HCT116 (cell line): ENCODE measurements around the gene GCLC. TPM values are rescaled to one million over a fixed set of nuclear protein-coding genes. Genes with fewer than 3 reads are reported as not detected.

Experiments used
- ATAC-seq: fragments of 200-7000 bp; cut with Tn5 transposase; 2 replicates; pipeline ENCODE4 v1.9.1; 2020; ENCODE audit warnings: mild to moderate bottlenecking, moderate library complexity
- BruUV-seq: library from RNA; stranded (reverse); fragments of 400-500 nt; replicated peaks from 2 replicates; lab custom pipeline; 2021; lab: Mats Ljungman, UMichigan
- CTCF ChIA-PET: fragments of 300-600 bp; sonication (Branson Sonifier 250); formaldehyde crosslinking; loops from one replicate; lab custom pipeline; 2021; ENCODE audit warnings: antibody characterized with exemption; lab: Charles Lee
- POLR2A ChIA-PET: fragments of 300-600, 350-600 bp; sonication (Branson Sonifier 250); formaldehyde crosslinking; loops from one replicate; lab custom pipeline; 2021; ENCODE audit warnings: antibody characterized with exemption; lab: Charles Lee
- RAD21 ChIA-PET, 2 experiments: fragments of 300-600 bp; sonication (Branson Sonifier 250); formaldehyde crosslinking; loops; one replicate each; lab custom pipeline; 2023; ENCODE audit warnings: low total read pairs in 2 of 2; ENCODE audit not compliant: uncharacterized antibody in 2 of 2, unreplicated experiment in 2 of 2, low non-redundant PET in 1 of 2; lab: Charles Lee
- DNase-seq: peaks from one replicate; pipeline ENCODE4 v3.0.0-alpha.2; 2010; ENCODE audit warnings: low read depth, low spot score
- H2AFZ ChIP-seq: fragments of 200-600 bp; shearing (Covaris generic), sonication (generic); 2 replicates; pipeline ENCODE4 v1.6.1; 2017; ENCODE audit warnings: low read depth, mixed run types, mixed read lengths, antibody characterized with exemption, low read length; ENCODE audit not compliant: poor library complexity, severe bottlenecking
- H3K27ac ChIP-seq: 2 replicates; pipeline ENCODE4 v1.5.1; 2012; ENCODE audit warnings: low read depth, low read length
- H3K27me3 ChIP-seq: fragments of 200-600 bp; sonication (generic); 2 replicates; pipeline ENCODE4 v1.6.1; 2016; ENCODE audit warnings: mixed run types, low read length, mixed read lengths; ENCODE audit not compliant: insufficient read depth
- H3K36me3 ChIP-seq, 2 experiments: fragments of 200-500 bp in 1 of 2; fragments of 200-600 bp in 1 of 2; sonication (Bioruptor generic) in 1 of 2; sonication (generic) in 1 of 2; 2 replicates each; pipeline versions ENCODE4 v1.5.1 to v1.6.1; 2014 to 2016; ENCODE audit warnings: low read length in 2 of 2, inconsistent platforms in 1 of 2, mixed read lengths in 1 of 2, mixed run types in 1 of 2; ENCODE audit not compliant: insufficient read depth in 2 of 2, control insufficient read depth in 1 of 2
- H3K4me1 ChIP-seq, 2 experiments: fragments of 200-600 bp in 1 of 2; sonication (generic) in 1 of 2; 2 replicates each; pipeline versions ENCODE4 v1.5.1 to v1.6.1; 2012 to 2017; ENCODE audit warnings: low read length in 2 of 2, inconsistent platforms in 1 of 2, mild to moderate bottlenecking in 1 of 2, mixed read lengths in 1 of 2, mixed run types in 1 of 2, moderate library complexity in 1 of 2; ENCODE audit not compliant: insufficient read depth in 2 of 2, control insufficient read depth in 1 of 2
- H3K4me2 ChIP-seq: fragments of 200-600 bp; sonication (generic); 2 replicates; pipeline ENCODE4 v1.6.1; 2017; ENCODE audit warnings: mixed run types, low read length, mixed read lengths
- H3K4me3 ChIP-seq, 2 experiments: fragments of 200-600 bp in 1 of 2; sonication (generic) in 1 of 2; replicated peaks in 1 of 2; 2 replicates each; pipeline ENCODE4 v1.5.1; 2011 to 2016; ENCODE audit warnings: low read length in 2 of 2, control low read depth in 1 of 2, low read depth in 1 of 2, mild to moderate bottlenecking in 1 of 2, mixed read lengths in 1 of 2, mixed run types in 1 of 2
- H3K79me2 ChIP-seq: fragments of 200-600 bp; sonication (generic); 2 replicates; pipeline ENCODE4 v1.6.1; 2017; ENCODE audit warnings: mild to moderate bottlenecking, mixed run types, low read length, moderate library complexity, mixed read lengths; ENCODE audit not compliant: insufficient read depth
- H3K9ac ChIP-seq: fragments of 200-600 bp; sonication (generic); 2 replicates; pipeline ENCODE4 v1.6.1; 2016; ENCODE audit warnings: low read length, mixed read lengths
- H3K9me2 ChIP-seq: fragments of 200-600 bp; sonication (generic), shearing (Covaris generic); 2 replicates; pipeline ENCODE4 v1.6.1; 2017; ENCODE audit warnings: mixed run types, mild to moderate bottlenecking, moderate library complexity; ENCODE audit not compliant: insufficient read depth
- H3K9me3 ChIP-seq, 2 experiments: fragments of 200-500 bp in 1 of 2; fragments of 200-600 bp in 1 of 2; sonication (Bioruptor generic) in 1 of 2; sonication (generic) in 1 of 2; 2 replicates each; pipeline ENCODE4 v1.6.1; 2014 to 2017; ENCODE audit warnings: low read length in 2 of 2, mixed read lengths in 2 of 2, inconsistent platforms in 1 of 2, low read depth in 1 of 2, mild to moderate bottlenecking in 1 of 2, mixed run types in 1 of 2, moderate library complexity in 1 of 2; ENCODE audit not compliant: control insufficient read depth in 1 of 2, insufficient read depth in 1 of 2
- H4K20me1 ChIP-seq: fragments of 200-600 bp; sonication (generic), shearing (Covaris generic); 2 replicates; pipeline ENCODE4 v1.6.1; 2017; ENCODE audit warnings: mixed run types, mild to moderate bottlenecking, moderate library complexity; ENCODE audit not compliant: insufficient read depth
- CEBPB ChIP-seq: IDR thresholded peaks from 2 replicates; pipeline ENCODE4 v1.6.1; 2012; ENCODE audit warnings: low read depth
- EZH2 ChIP-seq: fragments of 200-600 bp; sonication (generic); IDR thresholded peaks from 2 replicates; pipeline ENCODE4 v1.6.1; 2017; ENCODE audit warnings: antibody characterized with exemption, mixed run types
- FOSL1 ChIP-seq: IDR thresholded peaks from 2 replicates; pipeline ENCODE4 v1.6.1; 2012; ENCODE audit warnings: low read depth
- JUND ChIP-seq: IDR thresholded peaks from 2 replicates; pipeline ENCODE4 v1.6.1; 2012
- POLR2AphosphoS5 ChIP-seq: IDR thresholded peaks from 2 replicates; pipeline ENCODE4 v1.6.1; 2011; ENCODE audit warnings: mild to moderate bottlenecking, low read depth, low read length, moderate library complexity
- SIN3A ChIP-seq: IDR thresholded peaks from 2 replicates; pipeline ENCODE4 v1.6.1; 2012; ENCODE audit warnings: low read depth
- SP1 ChIP-seq: IDR thresholded peaks from 2 replicates; pipeline ENCODE4 v1.6.1; 2012; ENCODE audit warnings: low read depth
- TCF7L2 ChIP-seq: IDR thresholded peaks from 2 replicates; pipeline ENCODE4 v1.7.0; 2011; ENCODE audit warnings: borderline replicate concordance, inconsistent platforms; ENCODE audit not compliant: insufficient read depth, insufficient read length; ENCODE audit errors: extremely low read depth
- YY1 ChIP-seq: IDR thresholded peaks from 2 replicates; pipeline ENCODE4 v1.6.1; 2011; ENCODE audit warnings: low read length, low read depth, moderate library complexity, mild to moderate bottlenecking; ENCODE audit not compliant: insufficient replicate concordance; ENCODE audit errors: extremely low read depth
- ZFX ChIP-seq: fragments of 450-650 bp; IDR thresholded peaks from 2 replicates; pipeline ENCODE4 v1.6.1; 2017
- ZNF274 ChIP-seq: fragments of 200-500 bp; sonication (Bioruptor generic); IDR thresholded peaks from 2 replicates; pipeline ENCODE4 v1.6.1; 2014; ENCODE audit warnings: mild to moderate bottlenecking, low read depth, low read length, inconsistent platforms
- intact Hi-C: fragments of 100-400 bp; cut with micrococcal nuclease; formaldehyde crosslinking; loops from 2 replicates; pipeline ENCODE4 v1.10.0; 2022
- total RNA-seq: library from RNA; stranded (reverse); gene quantifications from one replicate; pipeline ENCODE4 v1.2.1, GENCODE V29; 2021; ENCODE audit not compliant: unreplicated experiment
- TF ChIP-seq, protein P1 (sequence below): IDR thresholded peaks from 2 replicates; pipeline ENCODE4 v1.6.1; 2012; ENCODE audit warnings: low read depth

Gene GCLC
- total RNA-seq, 1 experiment from 2014 or later: 72.0 TPM

DNA sequence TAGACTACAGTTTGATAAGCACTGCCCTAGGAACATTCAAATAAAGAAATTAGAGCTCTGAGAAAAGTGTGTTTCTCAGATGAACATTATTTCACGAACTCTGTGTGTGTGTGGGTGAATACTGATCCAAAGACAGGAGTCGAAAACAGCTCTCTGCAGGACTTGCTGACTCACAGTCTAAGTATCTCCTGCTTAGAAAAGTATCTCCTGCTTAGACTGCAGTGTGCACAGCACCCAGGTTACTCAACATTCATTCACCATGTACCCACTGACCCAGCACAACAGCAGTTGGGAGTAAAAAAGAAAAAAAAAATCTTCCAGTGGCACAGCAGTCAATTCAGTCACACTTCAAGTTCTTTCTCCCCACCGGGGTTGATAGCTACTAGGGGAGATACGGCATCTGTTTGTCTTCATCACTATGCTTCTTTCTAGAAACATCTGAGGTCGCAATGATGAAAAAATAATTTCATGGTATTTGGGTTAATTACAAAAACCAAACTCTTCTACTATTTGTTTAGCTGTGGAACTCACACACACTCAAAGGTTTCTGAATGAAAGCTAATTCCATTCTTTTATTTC is 48.0 kb downstream of the GCLC start:
- no peak for ATAC-seq
- CTCF ChIA-PET: interaction anchor here (1.4 to 6.8 kb wide), 4 partner anchors 155 to 238 kb away, joined by 3 to 227 read pairs (median 7); no protein-coding TSS in a partner anchor

DNA sequence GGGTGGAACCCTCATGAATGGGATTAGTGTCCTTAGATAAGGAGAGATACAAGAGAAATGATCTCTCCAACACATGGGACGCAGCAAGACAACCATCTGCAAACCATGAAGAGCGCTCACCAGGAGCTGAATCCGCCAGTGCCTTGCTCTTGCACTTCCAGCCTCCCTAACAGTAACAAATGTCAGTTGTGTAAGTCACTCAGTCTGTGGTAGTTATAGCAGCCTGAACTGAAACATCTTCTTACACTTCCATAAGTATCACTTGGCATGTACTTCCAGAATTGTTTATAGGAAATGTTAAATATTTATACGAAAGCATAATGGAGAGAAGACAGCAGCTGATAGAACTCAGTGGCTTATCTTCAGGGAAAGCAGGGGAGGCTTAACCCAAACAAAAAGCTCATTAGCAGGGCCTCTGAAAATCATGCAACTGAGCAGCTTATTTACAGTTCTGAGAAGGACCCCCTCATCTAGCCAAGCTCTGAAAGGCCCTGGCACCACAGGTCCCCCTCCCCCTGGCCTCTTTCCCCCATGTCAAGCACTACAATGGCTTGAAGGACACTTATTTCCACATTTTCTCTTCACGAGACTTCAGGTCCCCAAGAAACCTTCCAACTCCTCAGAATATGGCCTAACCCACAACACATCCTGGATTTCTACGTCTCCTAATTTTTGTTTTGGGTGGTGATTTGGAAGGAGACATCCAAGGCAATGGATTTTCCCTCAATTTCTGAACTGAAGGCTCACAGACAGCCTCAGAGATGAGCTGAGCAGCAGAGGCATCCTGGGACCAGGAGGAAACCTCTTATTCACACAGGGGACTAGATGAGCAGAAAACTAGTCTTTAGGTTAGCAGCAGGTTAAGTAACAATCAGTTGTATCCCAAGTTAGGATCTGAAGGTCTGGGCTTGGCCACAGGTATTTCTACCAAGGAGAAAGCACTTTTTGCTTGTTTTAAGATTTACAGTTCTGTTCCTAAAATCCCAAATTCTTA is 49.1 kb downstream of the GCLC start:
- no peak overlapping the region for H3K9ac ChIP-seq
- H3K9me2 ChIP-seq: no peaks in the 10 kb centered on the region
- ChIA-PET CTCF (interaction anchor here (1.4 to 6.8 kb wide), 4 partner anchors 156 to 239 kb away, joined by 3 to 227 read pairs (median 7); no protein-coding TSS in a partner anchor), POLR2A (interaction anchor here (1.4 kb wide), 1 partner anchor 156 kb away, joined by 4 read pairs; no protein-coding TSS in a partner anchor), RAD21 (no interaction called here)
- no TSS peak for BruUV-seq
- no peaks in the 10 kb centered on the region for H3K79me2 ChIP-seq
- DNase-seq: no peak
- no peak overlapping the region for H2AFZ ChIP-seq
- H3K27ac ChIP-seq: no peak overlapping the region
- H3K4me1 ChIP-seq: peaks cover 4 to 21% of the 10 kb centered on the region in 2 experiments; a peak in 2 of 4 replicates
- intact Hi-C loops: no loop called here
- peaks cover 18% of the 10 kb centered on the region in 2 experiments; a peak in 2 of 4 replicates for H3K36me3 ChIP-seq
- H3K27me3 ChIP-seq: no peaks in the 10 kb centered on the region
- H3K4me3 ChIP-seq: no peak overlapping the region
- no peak overlapping the region for H3K4me2 ChIP-seq
- ATAC-seq: no peak
- H4K20me1 ChIP-seq: no peaks in the 10 kb centered on the region
- H3K9me3 ChIP-seq: no peaks in the 10 kb centered on the region
- TF ChIP-seq SP1 (no peak), YY1 (no peak), SIN3A (no peak), ZFX (no peak), POLR2AphosphoS5 (no peak), TCF7L2 (no peak), FOSL1 (no peak), JUND (no peak)
- TF ChIP-seq, protein P1, sequence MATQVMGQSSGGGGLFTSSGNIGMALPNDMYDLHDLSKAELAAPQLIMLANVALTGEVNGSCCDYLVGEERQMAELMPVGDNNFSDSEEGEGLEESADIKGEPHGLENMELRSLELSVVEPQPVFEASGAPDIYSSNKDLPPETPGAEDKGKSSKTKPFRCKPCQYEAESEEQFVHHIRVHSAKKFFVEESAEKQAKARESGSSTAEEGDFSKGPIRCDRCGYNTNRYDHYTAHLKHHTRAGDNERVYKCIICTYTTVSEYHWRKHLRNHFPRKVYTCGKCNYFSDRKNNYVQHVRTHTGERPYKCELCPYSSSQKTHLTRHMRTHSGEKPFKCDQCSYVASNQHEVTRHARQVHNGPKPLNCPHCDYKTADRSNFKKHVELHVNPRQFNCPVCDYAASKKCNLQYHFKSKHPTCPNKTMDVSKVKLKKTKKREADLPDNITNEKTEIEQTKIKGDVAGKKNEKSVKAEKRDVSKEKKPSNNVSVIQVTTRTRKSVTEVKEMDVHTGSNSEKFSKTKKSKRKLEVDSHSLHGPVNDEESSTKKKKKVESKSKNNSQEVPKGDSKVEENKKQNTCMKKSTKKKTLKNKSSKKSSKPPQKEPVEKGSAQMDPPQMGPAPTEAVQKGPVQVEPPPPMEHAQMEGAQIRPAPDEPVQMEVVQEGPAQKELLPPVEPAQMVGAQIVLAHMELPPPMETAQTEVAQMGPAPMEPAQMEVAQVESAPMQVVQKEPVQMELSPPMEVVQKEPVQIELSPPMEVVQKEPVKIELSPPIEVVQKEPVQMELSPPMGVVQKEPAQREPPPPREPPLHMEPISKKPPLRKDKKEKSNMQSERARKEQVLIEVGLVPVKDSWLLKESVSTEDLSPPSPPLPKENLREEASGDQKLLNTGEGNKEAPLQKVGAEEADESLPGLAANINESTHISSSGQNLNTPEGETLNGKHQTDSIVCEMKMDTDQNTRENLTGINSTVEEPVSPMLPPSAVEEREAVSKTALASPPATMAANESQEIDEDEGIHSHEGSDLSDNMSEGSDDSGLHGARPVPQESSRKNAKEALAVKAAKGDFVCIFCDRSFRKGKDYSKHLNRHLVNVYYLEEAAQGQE: no peak

More for the DNA sequence above, 48.0 kb downstream of the GCLC start:
- Histone ChIP-seq H3K36me3 (peaks cover 19 to 21% of the 10 kb centered on the region in 2 experiments; a peak in 2 of 4 replicates), H3K27ac (no peak overlapping the region), H2AFZ (no peak overlapping the region), H3K9me3 (no peaks in the 10 kb centered on the region), H3K27me3 (no peaks in the 10 kb centered on the region), H3K79me2 (no peaks in the 10 kb centered on the region), H3K4me2 (no peak overlapping the region), H4K20me1 (no peaks in the 10 kb centered on the region), H3K9ac (no peak overlapping the region), H3K4me1 (peaks cover 4 to 21% of the 10 kb centered on the region in 2 experiments; a peak in 2 of 4 replicates), H3K9me2 (no peaks in the 10 kb centered on the region), H3K4me3 (no peak overlapping the region)
- no TSS peak for BruUV-seq
- TF ChIP-seq CEBPB (no peak), JUND (no peak), EZH2 (no peak), ZNF274 (no peak)
- DNase-seq: no peak
- POLR2A ChIA-PET: interaction anchor here (1.4 kb wide), 1 partner anchor 155 kb away, joined by 4 read pairs; no protein-coding TSS in a partner anchor
- RAD21 ChIA-PET: no interaction called here
- intact Hi-C loops: no loop called here
